IPS-NIHi7 (cell line): ENCODE data around the gene SLC22A12.
A peak's percentile ranks its signal among the peaks of the same experiment; 100 is the strongest.
"Not testable (repeated sequence)": the region's sequence is repeated elsewhere in the genome, so short reads cannot be mapped to it uniquely, and the experiment has no call there.

ENCODE experiments used
- DNase-seq: peaks from one replicate; pipeline ENCODE4 v3.0.0; 2012; ENCODE audit warnings: mixed read lengths; ENCODE audit errors: extremely low spot score

SLC22A12 gene

DNA sequence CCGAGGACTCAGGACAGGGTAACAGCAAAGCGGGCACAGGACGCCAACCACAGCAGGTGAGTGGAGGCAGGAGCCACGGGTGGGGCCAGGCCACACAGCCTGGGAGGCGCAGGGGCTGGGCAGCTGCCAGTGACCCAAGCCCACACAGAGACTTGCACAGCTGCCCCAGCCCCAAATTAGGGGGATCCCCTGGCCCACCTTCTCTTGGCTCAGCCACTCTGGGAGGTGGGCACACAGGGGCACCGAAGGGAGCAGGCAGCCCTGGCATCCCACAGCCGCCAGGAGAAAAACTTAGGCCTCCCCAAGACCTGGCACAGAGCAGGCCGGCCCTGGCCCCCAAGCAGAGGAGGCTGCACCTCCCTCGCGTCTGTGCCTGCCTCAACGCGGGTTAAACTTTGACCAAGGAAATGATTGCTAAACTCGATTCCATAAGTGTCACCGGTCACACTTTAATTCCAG is at the start of gene SLC22A12:
TSS of gene SLC22A12 (plus strand) at position 458 of the 459 bp plus-strand sequence. CDS start 337 bp downstream, outside the sequence.
- no peak for DNase-seq

DNA sequence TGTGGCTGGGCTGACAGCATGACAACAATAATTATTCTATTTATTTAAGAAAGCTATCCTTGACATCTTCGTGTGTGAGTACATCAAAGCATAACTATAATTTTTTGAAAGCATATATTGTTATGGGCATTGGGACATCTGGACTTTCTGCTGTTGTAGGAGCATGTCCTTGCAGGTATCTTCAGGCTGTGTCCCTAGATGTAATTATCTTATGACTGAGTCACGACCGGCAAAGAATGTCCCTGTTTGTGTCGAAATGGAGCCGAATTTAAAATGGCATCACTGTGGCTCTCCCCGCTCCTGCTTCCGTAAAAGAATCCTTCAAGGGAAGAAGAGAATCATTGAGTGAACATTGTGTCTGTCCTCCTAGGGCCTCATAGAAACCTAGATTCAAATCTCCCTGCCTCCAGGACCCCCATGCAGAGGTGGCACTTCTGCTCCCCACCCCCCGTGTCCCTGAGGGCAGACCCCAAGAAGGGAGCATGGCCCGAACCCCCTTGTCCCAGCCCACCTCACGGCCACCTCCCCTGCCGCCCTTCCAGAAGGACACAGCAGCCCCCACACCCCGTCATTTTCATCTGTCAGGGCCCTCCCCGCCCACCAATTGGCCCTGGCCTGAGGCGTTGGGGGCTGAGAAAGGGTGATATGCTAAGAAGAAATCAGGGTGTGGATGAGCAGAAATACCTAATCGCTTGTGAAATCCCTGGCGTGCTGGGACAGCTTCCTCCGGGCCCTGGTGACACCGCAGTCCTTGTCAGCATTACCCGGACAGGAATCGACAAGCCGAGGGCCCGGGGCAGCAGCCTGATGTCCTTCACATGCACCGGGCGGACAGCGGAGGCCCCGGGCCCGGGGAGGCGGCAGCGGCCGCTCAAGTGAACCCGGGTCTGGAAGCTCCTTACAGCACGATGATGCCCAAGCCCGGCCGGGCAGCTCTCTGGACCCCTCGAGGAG is 48.6 kb upstream of the SLC22A12 start:
- DNase-seq = no peak

DNA sequence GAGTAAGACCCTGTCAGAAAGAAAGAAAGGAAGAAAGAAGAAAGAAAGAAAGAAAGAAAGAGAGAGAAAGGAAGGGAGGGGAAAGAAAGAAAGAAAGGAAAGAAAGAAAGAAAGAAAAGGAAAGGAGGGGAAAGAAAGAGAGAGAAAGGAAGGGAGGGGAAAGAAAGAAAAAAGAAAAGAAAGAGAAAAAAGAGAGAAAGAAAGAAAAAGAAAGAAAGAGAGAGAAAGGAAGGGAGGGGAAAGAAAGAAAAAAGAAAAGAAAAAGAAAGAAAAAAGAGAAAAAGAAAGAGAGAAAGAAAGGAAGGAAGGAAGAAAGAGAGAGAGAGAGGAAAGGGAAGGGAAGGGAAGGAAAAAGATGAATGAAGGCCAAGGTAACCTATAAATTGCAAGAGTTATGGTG is 47.2 kb upstream of the SLC22A12 start:
- no peak for DNase-seq

DNA sequence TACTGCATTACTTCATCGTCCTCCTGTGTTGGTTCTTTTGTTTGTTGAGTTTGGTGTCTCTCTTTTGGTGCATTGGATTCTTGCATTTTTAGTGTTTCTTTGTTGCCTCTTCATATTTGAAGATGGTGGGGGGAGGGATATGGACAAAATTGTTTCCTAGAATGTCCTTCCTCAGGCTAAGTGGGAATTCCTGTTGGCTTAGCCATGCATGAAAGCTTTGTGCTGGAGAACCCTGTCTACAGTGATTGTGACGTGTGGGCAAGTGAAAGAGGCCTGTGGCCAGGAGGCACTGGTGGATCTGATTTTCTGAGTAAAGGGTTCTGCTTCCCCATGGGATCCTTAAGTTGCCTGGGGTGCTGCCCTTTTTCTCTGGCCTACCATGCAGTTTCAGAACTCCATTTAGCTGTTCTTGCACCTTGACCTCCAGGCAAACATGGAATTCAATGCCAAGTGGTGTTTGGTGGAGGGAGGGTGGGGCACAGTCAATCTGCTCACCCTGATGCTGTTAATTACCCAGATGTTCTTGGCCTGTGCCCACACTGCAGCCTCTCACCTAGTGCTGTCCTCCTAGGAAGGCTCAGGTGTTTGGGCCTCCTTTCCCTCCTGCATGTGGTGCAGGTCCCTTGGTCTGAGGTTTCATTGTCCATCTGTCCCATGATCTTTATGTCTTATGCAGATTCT is 46.3 kb upstream of the SLC22A12 start:
- DNase-seq = no peak

DNA sequence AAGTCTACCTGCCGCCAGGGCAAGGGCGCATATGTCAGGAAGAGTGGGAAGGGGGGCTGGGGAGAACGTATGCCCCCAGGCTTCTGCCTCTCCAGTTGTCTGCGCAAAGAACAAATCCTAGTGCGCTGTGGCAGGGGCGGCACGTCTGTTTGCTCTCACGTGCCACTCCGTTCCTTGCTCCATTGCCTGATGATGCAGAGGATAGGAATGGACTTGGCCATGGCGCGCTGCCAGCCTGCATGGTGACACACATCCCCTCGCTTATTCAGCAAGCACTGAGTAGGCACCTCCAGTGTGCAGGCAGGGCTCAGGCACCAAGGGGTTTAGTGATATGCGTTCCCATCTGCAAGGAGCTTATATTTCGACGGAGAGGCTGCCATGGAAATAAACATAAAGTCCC is 45.4 kb upstream of the SLC22A12 start:
- DNase-seq = no peak

DNA sequence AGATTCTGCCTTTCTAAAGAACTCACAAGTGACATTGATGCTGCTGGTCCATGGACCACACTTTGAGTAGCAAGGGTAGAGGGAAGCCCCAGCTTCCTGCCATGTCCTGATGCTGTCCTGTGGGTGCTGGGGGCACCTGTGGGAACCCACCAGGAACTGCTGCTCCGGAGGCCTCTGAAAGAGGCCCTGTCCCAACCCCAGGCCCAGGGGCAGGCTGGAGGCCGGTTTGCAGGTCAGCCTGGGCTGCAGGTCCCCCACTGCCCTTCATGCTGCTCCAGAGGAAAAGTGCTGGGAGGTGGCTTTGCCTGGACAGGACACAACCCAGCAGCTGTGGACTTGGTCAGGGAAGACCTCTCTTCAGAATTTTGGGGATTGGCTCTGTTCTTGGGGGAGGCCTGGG is 44.8 kb upstream of the SLC22A12 start:
- DNase-seq = no peak

DNA sequence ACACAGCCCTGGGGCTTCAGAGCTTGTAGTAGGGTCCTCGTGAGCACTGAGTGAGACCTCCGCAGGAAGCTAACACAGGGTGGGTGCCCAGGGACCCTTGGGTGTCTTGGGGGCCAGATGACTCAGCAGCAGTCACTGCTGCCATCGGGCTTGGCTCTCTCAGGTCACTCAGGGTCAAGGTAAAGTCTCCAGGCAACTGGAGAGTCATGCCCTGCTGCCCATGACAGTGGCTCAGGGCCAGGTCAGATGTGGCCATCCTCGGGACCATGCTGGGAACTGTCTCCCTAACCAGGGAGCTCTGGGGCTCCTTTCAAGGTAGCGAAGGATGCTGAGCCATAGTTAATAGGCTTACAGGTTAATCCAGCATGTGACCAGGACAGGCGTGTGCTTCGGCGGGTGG is 44.4 kb upstream of the SLC22A12 start:
- no peak for DNase-seq

DNA sequence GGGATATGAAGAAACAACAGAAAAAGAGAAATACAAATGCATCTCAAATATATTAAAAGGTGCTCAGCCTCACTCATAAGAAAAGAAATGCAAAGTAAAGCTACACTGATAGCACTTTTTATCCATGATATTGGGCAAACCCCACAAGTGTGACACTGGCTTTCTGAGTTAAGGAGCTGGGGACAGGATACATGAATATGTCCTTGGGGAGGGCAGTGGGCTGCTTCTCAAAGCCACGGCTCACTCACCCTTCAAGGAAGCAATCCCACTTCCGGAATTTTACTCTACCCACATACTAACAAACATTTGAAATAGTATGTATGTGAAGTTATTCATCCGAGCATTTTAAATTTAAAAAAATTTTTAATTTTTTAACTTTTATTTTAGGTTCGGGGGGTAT is 41.1 kb upstream of the SLC22A12 start:
- DNase-seq = no peak

DNA sequence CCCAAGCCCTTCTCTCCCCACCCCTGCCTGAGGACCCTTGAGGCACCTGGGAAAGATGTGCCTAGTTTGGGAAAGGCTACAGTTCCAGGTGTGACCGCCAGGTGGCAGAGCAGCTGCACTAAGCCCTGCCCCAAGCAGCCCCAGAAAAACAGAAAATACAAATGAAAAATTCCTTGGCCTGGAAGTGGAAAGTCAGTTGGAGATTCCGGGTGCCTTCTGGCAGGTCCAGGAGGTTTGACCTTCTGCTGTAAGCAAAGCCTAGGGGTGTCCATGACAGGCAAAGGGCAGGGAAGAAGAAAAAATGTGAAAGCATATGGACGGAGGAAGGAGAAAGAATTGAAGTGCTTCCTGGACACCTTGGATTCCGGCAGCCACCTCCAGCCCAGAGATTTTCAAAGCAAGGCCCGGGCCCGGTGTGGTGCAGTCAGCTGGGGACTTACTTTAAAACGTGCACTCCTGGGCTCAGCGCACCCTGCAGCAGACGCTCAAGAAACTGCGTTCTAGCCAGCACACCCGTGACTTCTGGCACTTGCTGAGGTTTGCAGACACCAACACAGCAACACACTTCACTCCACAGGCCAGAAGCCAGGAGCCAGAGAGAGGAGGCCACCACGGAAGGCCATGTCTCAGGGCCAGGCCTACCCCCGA is 37.3 kb upstream of the SLC22A12 start:
- DNase-seq = peak; percentile 88

DNA sequence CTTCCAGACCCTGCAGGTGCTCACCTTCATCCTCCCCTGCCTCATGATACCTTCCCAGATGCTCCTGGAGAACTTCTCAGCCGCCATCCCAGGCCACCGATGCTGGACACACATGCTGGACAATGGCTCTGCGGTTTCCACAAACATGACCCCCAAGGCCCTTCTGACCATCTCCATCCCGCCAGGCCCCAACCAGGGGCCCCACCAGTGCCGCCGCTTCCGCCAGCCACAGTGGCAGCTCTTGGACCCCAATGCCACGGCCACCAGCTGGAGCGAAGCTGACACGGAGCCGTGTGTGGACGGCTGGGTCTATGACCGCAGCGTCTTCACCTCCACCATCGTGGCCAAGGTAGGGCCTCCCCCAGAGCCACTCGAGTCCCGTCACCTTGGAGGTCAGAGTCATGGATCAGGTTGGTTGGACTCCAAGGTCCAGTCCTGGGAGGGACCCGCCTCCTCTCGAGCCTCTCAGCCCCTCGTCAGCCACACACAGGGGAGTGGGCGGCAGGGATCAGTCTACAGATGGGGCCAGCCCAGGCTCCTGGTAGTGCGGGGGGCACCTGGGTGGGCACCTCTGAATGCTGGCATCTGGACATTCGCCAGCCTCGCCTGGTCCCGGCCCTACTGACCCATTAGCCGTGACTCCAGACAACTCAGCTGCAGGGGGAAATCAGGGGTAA is 34.8 kb upstream of the SLC22A12 start:
- no peak for DNase-seq

DNA sequence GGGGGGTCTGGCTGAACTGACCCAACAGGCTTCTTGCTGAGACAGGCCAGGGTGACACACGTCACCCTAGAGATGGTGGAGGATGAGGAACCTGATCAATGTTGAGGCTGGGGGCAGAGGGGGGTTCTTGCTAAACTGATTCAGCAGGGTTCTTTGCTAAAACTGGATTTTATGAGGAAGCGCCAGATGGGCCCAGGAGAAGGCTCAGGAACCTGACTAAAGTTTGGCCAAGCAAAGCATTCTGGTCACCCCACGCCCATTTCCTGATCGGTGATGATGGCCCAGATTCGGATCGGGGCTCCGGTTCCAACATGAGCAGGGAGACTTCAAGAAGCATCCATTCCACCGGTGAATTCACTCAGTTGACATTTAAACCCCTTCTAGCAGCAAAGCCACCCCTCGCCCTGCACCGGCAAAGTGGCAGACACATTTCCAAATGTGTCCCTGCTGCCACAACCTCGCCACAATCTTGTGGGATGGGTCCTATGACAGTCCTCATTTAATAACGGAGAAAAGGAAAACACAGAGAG is 34.2 kb upstream of the SLC22A12 start:
- no peak for DNase-seq

DNA sequence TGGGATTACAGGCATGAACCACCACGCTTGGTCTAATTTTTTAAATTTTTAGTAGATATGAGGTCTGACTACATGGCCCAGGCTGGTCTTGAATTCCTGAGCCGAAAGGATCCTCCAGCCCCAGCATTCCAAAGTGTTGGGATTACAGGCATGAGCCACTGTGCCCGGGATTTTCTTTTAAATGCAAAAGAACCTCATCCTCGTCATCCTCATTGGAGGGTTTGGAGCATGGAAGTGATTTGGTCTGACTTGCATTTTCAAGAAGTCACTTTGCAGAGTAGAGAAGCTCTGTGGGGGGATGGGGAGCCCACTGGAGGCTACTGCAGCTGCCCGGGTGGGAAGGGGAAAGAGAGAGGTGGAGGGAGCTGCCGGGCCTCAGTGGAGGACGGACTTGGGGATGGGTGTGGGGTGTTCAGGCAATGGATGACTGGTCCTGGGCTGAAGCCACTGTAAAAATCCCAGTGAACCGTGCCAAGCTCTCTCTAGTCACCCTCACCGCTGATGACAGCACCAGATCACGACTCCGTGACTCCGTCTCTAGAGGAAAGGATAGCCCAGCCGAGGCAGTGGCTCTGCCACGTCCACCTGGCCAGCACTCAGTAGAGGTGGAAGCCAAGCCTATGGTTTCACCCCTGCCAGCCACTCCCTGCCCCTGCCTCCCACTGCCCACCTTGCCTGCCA is 32.8 kb upstream of the SLC22A12 start:
- DNase-seq = no peak

DNA sequence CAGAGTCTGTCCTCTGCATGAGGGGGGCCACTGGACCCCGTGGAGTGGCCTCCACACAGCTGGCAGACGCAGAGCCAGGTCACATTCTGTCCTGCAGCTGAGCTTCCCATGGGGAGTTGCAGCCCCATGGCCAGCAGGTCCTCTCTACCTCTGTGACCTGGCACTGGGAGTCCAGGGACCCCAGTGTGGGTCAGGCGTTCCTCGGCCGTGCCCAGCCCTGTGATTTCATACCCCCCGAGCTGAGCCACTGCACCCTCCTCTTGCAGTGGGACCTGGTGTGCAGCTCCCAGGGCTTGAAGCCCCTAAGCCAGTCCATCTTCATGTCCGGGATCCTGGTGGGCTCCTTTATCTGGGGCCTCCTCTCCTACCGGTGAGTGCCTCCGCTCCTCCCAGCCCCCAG is 32.2 kb upstream of the SLC22A12 start:
- DNase-seq = no peak

DNA sequence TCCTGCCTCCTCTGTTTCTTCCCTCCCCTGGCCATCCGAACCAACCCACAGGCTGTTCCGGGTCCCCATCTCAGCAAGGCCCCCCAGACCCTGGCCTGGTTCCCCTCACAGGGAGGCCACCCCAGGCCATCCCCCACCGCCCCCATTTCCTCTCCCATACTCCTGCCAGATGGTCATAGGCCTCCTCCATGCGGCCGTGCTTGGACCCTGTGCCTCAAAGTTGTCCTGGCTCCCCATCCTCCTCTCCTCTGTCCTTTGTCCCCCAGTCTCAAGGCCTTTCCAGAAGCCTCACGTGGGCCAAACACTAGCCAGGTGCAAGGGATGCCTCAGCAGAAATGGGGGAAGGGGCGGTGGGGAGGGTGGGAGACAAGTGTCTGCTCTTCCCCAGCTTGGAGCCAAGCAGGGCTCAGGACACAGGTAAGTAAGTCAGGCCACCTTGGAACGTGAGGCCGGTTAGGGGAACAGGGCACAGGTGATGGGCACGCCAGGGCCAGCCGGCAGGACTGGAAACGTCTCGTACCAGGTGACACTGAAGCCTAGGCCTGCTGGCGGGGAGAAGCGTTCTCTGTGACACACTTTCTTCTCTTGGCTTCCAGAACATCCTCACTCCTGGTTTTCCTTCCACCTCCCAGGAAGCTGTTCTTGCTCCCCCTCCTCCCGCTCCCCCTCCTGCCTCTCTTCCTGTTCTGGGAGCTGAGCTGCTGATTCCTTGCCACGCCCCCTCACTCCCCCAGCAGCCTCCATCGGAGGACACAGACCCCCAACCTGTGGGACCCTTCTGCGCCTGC is 31.5 kb upstream of the SLC22A12 start:
- DNase-seq = no peak

DNA sequence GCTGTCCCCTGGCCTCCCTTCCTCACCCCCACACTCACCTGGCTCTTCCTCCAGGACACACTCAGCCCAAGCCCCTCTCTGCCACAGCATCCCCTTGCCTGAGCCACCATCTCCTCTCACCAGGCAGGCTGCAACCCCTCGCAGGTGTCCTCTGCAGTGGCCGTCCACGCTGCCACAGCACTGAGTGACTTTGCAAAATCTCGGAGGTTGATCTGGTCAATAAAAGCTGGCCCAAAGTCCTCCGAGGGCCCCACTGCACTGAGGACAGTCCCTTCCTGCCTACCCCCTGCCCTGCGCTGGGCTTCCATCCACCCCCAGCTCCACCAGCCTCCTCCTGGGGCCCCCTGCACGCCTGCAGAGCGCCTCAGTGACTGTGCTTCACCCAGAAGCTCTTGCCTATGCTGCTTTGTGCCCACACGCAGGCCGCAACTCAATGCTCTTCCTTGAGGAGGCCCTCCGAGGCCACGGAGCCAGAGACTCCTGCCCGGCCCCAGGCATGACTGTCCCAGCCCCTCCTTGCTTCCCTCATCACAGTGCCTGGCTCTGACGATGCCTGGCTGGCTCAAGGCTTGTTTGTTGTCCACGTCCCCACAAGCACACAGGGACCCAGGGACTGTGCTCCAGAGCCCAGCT is 30.8 kb upstream of the SLC22A12 start:
- no peak for DNase-seq

DNA sequence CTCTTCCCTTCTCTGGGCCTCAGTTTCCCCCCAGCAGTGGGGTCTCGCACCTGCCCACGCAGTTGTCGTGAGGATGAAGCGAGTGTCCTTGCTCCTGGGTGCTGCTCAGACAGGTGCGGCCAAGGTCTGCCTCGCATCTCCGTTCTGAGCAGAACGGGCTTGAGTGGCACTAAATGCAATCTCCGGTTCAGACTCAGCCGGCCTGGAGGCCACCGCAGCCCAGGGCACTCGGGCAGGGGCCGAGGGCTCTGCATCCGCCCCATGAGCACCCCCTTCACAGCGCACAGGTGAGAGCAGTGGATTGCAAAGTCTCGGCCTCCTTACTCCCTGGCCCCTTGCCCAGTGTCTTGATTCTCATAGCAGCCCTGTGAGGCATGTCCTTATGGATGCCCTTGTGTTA is 30.1 kb upstream of the SLC22A12 start:
- no peak for DNase-seq

DNA sequence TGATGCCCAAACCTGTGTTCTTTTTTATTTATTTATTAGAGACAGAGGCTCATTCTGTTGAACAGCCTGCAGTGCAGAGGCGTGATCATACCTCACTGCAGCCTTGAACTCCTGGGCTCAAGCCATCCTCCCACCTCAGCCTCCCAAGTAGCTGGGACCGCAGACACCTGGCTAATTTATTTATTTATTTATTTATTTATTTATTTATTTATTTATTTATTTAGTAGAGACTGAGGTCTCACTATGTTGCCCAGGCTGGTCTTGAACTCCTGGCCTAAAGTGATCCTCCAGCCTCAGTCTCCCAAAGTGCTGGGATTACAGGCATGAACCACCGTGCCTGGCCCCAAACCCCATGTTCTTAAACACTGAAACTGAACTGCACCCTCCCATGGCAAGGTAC is 29.6 kb upstream of the SLC22A12 start:
- DNase-seq = not testable (repeated sequence)

DNA sequence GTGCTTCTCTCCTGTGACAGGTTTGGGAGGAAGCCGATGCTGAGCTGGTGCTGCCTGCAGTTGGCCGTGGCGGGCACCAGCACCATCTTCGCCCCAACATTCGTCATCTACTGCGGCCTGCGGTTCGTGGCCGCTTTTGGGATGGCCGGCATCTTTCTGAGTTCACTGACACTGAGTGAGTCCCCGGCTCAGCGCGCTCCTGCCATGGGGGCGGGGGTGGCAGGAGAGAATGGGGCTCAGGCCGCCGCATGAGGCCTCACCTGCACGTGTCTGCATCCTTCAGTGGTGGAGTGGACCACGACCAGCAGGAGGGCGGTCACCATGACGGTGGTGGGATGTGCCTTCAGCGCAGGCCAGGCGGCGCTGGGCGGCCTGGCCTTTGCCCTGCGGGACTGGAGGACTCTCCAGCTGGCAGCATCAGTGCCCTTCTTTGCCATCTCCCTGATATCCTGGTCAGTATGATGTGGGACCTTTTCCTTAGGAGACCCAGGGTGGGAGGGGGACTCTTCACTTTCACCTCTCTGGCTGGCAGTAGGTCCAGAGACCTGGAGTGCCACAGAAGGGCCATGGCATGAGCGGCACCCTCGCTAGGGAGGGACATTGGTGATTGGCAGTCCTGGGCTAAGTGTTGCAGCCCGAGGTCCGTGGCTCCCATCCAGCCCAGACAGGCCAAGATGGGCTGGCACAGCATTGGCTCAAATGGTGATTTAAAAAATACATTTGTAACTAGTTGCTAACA is 28.9 kb upstream of the SLC22A12 start:
- no peak for DNase-seq
